Stimulated activated CD4-positive, alpha-beta T cell treated with anti-CD3 and anti-CD28 coated beads, TNF-alpha, amount 100 ng/mL, for 1 hour (primary cell): ENCODE results near the gene PWWP2B.
A peak's percentile ranks its signal among the peaks of the same experiment; 100 is the strongest.
"Not testable (repeated sequence)": the region's sequence is repeated elsewhere in the genome, so short reads cannot be mapped to it uniquely, and the experiment has no call there.

Experiments
- DNase-seq, 3 donors: peaks; one replicate each; pipeline ENCODE4 v3.0.0-alpha.2; 2020; ENCODE audit warnings: low read depth in 3 of 3, low spot score in 1 of 3

Gene PWWP2B

DNA sequence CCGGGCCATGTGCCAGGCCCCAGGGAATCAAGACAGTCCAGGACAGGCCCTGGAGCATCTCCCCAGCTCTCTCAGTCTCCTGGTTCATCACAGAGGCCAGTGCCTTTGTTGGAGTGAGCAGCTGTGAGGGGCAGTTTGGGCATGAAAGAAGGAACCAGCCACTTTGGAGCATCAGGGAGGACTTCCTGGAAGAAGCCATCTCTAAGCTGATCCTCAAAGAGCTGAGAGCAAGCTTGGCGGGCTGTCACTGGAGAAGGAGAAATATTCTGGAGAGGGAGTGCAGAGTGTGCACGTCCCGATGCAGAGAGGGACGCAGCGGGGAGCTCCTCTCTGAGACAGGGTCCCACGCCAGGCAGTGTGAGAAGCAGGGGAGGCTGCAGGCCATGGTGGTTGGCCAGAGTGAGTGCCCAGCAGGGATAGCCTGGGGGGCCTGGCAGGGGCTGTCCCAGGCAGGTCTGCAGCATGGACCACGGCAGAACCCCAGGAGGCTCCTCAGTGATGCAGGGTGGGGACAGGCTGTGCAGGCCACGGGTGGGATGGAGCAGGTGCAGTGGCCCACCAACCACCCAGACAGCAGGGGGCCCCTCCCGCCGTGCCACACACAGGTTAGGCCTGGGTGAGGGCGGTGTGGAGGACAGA is 34.7 kb downstream of the PWWP2B start:
- no peak for DNase-seq

DNA sequence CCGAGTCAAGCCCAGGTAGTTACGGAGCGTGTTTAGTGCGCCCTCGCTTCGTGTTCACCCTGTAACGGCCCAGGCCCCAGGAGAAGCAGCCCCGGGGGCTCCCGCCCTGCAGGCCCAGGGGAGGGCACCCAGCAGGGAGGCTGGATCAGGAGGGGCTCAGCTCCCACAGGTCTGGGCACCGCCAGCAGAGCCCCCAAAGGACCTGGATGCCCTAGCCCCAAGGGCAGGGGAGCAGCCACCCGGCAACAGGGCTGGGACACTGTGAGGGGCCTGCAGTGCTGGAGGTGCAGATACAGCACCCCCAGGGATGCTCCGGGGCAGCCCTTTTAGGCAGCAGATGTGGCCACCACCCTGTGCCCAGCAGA is 35.2 kb downstream of the PWWP2B start:
- no peak for DNase-seq

DNA sequence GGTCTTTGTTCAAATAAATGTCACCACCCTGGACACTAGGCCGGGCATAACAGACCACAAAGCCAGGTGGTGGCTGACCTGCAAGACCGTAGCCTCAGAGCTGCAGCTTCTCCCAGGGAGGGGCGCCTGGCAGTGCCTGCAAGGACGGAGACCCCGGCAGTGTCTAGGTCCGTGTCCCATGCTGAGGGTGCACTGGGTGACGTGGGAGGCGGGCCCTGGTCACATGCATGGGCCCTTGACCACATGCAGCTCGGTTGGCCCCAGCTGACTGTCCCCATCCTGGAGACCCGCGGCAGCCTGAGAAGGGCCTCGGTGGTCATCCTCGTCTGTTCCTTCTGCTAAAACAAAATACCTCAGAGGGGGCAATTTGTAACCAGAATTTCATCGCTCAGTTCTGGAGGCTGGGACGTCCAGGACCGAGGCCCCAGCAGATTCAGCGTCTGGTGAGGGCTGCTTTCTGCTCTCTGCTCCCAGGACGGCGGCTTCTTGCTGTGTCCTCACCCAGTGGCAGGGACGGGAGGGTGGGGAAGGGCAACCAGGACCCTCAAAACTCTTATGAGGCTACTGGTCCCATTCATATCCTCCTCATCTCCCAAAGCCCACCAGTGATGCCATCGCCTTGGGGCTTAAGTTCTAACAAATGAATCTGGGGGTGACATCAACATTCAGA is 36.8 kb downstream of the PWWP2B start:
- no peak for DNase-seq

DNA sequence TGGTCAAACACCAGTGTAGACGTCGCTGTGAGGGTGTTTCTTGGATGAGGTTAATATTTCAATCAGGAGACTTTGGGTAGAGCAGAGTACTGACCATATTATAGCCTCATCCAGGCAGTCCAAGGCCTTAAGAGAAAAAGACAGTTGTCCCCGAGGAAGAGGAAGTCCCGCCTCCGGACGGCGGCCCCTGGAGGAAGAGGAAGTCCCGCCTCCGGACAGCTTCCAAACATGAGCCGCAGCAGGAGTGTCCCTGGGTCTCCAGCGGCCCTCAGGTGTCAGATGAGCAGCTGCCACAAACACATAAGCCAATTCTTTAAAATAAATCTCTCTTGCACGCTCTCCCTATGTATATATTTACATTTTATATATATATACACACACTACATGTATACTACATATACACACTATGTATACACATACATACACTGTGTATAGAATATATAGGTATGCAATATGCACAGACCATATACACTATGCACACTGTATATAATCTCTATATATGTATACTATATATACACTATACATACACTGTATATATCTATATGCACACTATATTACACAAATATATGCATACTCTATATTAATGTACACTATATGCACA is 37.5 kb downstream of the PWWP2B start:
- no peak for DNase-seq

DNA sequence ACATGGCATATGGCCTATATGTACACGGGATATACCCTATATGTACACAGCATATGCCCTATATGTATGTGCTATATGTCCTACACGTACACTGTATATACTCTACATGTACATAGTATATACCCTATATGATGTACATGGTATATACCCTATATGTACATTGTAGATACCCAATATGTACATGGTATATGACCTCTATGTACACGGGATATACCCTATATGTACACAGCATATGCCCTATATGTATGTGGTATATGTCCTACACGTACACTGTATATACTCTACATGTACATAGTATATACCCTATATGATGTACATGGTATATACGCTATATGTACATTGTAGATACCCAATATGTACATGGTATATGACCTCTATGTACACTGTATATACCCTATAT is 38.3 kb downstream of the PWWP2B start:
- not testable (repeated sequence) for DNase-seq

DNA sequence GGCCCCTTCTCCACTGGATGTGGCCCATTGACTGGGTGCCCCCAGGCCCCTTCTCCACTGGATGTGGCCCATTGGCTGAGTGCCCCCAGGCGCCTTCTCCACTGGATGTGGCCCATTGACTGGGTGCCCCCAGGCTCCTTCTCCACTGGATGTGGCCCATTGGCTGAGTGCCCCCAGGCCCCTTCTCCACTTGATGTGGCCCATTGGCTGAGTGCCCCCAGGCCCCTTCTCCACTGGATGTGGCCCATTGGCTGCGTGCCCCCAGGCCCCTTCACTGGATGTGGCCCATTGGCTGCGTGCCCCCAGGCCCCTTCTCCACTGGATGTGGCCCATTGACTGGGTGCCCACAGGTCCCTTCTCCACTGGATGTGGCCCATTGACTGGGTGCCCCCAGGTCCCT is 39.1 kb downstream of the PWWP2B start:
- not testable (repeated sequence) for DNase-seq

GRCh38 chr10:132436861-132437410 is 39.9 kb downstream of the PWWP2B start:
- no peak for DNase-seq

DNA sequence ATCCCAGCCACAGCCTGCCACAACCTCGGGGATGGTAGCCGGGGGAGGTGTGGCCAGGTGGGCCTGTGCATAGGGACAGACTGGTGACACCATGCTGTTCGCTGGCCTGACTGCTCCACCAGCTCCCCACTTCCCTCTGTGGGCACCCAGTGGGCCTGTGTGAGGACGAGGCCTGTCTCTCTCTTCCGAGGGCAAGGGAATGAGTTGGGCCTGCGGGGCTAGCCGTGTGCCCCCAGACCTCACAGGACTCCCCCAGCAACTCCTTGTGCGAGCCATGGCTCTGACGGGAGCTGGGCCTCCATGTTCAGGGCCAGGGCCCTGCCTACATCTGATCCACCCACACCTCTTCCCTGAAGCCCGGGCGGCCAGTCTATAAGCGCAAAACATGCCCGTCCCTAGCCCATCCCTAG is 40.5 kb downstream of the PWWP2B start:
- DNase-seq = no peak

- DNase-seq = no peak
Observed at GRCh38 chr10:132438091-132439024, 41.4 kb downstream of the PWWP2B start.

DNA sequence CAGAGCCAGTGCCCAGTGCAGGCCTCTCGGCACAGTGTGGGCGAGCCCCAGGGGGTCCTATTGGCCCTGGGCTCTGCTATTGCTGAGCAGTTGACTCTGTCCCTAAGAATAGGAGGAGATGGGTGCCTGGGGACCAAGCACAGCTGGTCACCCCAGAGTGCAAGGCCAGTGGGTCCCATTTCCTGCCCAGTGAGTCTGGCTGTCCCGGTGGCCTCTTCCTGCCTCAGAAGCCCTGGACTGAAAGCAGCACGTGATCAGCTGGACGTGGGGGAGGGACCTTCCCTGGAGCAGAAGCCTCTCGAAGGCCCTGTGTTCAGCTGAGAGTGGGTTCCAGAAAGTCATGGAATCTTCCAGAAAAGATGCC is 42.0 kb downstream of the PWWP2B start:
- no peak for DNase-seq

GRCh38 chr10:132439424-132440163 is 42.6 kb downstream of the PWWP2B start:
- DNase-seq = no peak

- DNase-seq = no peak
Observed at GRCh38 chr10:132440791-132441565, 44.0 kb downstream of the PWWP2B start.

GRCh38 chr10:132441818-132442524 is 45.0 kb downstream of the PWWP2B start:
- no peak for DNase-seq

GRCh38 chr10:132442636-132443035 is 45.6 kb downstream of the PWWP2B start:
- no peak for DNase-seq

GRCh38 chr10:132443605-132443982 is 46.6 kb downstream of the PWWP2B start:
- DNase-seq = peak; percentile 24 to 61 (median 43)

DNA sequence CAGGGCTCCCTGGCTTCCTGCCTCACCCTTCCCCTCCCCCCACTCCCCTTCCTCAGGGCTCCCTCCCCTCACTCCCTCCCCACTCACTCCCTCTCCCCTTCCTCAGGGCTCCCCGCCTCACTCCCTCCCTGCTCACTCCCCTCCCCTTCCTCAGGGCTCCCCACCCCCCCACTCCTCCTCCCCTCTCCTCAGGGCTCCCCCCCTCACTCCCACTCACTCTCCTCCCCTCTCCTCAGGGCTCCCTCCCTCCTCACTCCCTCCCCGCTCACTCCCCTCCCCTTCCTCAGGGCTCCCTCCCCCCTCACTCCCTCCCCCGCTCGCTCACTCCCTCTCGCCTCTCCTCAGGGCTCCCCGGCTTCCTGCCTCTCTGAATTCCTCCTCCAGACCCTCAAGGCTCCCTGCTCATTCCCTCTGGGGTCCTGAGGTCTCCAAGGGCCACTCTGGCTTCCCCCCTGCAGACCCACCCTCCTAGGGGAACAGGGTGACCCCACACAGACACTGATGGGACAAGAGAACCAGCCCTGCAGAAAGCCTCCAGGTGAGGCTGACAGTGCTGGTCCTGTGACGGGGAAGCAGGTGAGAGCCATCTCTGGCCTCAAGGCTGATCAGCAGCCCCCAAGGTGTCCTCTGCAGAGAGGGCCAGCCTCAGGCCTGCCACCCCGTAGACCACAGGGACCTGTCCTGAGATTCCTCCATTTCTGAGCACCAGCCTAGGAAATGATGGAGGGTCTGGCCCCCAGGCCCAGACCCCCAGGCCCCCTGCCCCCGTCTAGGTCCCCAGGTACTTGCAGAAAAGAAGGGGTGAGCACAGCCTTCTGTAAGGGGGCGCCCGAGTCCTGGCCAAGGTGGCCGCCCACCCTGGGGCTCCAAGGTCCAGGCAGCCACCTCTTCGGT is 47.2 kb downstream of the PWWP2B start:
- no peak for DNase-seq

- no peak for DNase-seq
Observed at GRCh38 chr10:132444877-132445351, 47.9 kb downstream of the PWWP2B start.

DNA sequence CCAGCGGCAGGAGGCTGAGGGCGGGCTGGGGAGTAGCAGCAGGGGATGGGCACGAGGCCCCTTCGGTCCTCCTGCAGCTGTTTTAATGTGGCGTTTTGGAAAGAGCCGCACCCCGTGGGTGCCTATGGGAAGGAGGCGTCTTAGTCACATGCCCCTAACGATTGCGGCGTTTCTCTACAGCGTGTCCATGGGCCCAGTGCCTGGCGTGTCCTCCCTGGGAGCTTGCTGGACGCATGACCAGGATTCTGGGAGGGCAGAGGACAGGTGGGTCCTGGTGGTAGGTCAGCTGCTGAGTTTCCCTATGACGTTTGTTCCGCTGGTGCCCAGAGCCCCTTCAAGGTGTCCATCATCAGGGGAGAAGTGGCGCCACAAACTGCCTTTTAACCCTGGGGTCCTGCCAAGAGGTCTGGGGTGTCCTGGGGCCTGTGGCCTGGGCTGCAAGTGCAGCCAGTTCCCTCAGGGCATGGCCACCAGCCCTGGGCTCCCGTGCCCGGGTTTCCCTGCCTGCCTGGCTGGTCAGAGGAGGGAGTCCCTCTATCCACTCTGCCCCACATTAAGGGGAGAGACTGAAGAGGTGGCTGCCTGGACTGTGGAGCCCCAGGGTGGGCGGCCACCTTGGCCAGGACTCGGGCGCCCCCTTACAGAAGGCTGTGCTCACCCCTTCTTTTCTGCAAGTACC is 48.7 kb downstream of the PWWP2B start:
- DNase-seq = no peak
